H1 (cell line): Measurements from ENCODE around the gene NDUFA13. TPM values are rescaled to one million over a fixed set of nuclear protein-coding genes. Genes with fewer than 3 reads are reported as not detected.

Experiments used
- KDM1A ChIP-seq: fragments of 200-600, 300-600 bp; sonication (generic); IDR thresholded peaks from 2 replicates; pipeline ENCODE4 v1.7.1; 2016; ENCODE audit warnings: mild to moderate bottlenecking, low read length, borderline replicate concordance
- MAX ChIP-seq: IDR thresholded peaks from 2 replicates; pipeline ENCODE4 v1.6.1; 2012; ENCODE audit warnings: inconsistent platforms
- POLR2A ChIP-seq, 2 experiments: IDR thresholded peaks; 1 replicate in 1 of 2; 2 replicates in 1 of 2; pipeline ENCODE4 v1.6.1; 2011; ENCODE audit warnings: low read depth in 2 of 2, low read length in 2 of 2, mild to moderate bottlenecking in 2 of 2; ENCODE audit errors: control extremely low read depth in 1 of 2
- RBBP5 ChIP-seq: IDR thresholded peaks from 2 replicates; pipeline ENCODE4 v1.7.1; 2012; ENCODE audit warnings: low read depth, mild to moderate bottlenecking, inconsistent platforms, low read length, moderate library complexity, borderline replicate concordance
- RFX5 ChIP-seq: IDR thresholded peaks from 2 replicates; pipeline ENCODE4 v1.6.1; 2011; ENCODE audit warnings: low read depth, low read length, improper control_type of control experiment, borderline replicate concordance
- RNF2 ChIP-seq: fragments of 200-900, 300-1000 bp; sonication (generic); IDR thresholded peaks from 2 replicates; pipeline ENCODE4 v1.7.1; 2016; ENCODE audit warnings: borderline replicate concordance, low read depth, mild to moderate bottlenecking, antibody characterized with exemption, low read length; ENCODE audit not compliant: poor library complexity, severe bottlenecking; ENCODE audit errors: missing control alignments
- SRF ChIP-seq: IDR thresholded peaks from 2 replicates; pipeline ENCODE4 v1.6.1; 2011; ENCODE audit warnings: mild to moderate bottlenecking, low read depth, low read length, moderate library complexity
- polyA plus RNA-seq, 7 experiments: library from polyadenylated mRNA; depleted of rRNA in 3 of 7; stranded (reverse) in 5 of 7; unstranded in 2 of 7; fragments of >200 nt in 5 of 7; fragments of 200-250 nt in 2 of 7; gene quantifications; 1 replicate in 5 of 7; 2 replicates in 1 of 7; 4 replicates in 1 of 7; pipeline versions ENCODE4 v1.2.1 to v1.2.3, GENCODE V29; 2011 to 2013; ENCODE audit warnings: missing spikeins in 2 of 7, mixed read lengths in 2 of 7
- total RNA-seq: library from RNA; stranded (reverse); fragmentation: NEBNext Ultra II Directional; extraction: Animal tissue kit (Norgen Biotek cat#: 25700); gene quantifications from 2 replicates; pipeline ENCODE4 v1.2.1, GENCODE V29; 2021

Gene NDUFA13
- total and polyA plus RNA-seq, 2 of the 8 experiments (the other 6 are each of a cell fraction or from before 2014, with no cell fraction given) = 413 to 1,105 TPM

DNA sequence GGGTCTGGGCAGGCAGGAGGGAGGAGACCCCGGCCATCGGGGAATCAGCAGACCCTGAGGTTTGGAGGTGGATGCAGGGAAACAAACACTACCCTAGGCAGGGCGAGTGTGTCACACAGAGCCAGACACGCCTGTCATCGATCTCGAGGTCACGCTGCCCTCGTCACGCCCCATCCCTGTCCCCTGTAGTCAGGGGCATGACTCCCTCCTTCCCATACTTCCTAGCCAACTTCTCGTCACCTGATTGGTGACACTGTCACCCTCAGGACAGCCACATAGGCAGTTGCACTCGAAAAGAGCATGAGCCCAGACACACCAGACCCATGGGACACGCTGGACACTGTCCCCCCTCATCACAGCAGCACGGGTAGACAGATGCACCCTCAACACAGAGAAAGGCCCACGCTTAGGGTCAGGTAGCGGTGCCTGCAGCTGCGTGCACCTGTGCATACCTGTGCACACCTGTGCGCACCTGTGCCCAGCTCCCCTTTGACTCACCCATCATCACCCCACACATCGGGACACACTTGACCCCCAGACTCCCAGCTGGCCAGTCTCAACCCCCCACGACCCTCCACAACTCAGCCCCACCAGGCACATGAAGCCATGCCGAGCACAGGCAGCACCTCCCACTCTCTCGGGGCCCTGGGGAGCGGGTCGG, 33.9 kb downstream of the NDUFA13 start (continued):
- TF ChIP-seq RNF2 = no peak
- no peak for TF ChIP-seq MAX
- TF ChIP-seq SRF = no peak
- no peak for TF ChIP-seq KDM1A
- TF ChIP-seq POLR2A (IDR thresholded peaks at IDR 0.05; ENCODE audit: control extremely low read depth in 1 of 2, low read depth in 2 of 2, low read length in 2 of 2) = no peak
- no peak for TF ChIP-seq RFX5
- TF ChIP-seq RBBP5 = no peak
